Ishikawa (cell line): ENCODE data around the gene NCOA7.

Experiments used
- CEBPB ChIP-seq: IDR thresholded peaks from 2 replicates; pipeline ENCODE4 v1.6.1; 2012
- CREB1 ChIP-seq: IDR thresholded peaks from 2 replicates; pipeline ENCODE4 v1.6.1; 2012; ENCODE audit warnings: low read depth
- EGR1 ChIP-seq: IDR thresholded peaks from 2 replicates; pipeline ENCODE4 v1.6.1; 2012
- EP300 ChIP-seq: IDR thresholded peaks from 2 replicates; pipeline ENCODE4 v1.6.1; 2012; ENCODE audit warnings: borderline replicate concordance
- FOXM1 ChIP-seq: IDR thresholded peaks from 2 replicates; pipeline ENCODE4 v1.6.1; 2012; ENCODE audit warnings: low read depth, borderline replicate concordance
- NFIC ChIP-seq: IDR thresholded peaks from 2 replicates; pipeline ENCODE4 v1.6.1; 2012
- RAD21 ChIP-seq: IDR thresholded peaks from 2 replicates; pipeline ENCODE4 v1.6.1; 2012; ENCODE audit warnings: low read depth
- TAF1 ChIP-seq: IDR thresholded peaks from 2 replicates; pipeline ENCODE4 v1.6.1; 2012; ENCODE audit warnings: low read depth, mild to moderate bottlenecking
- TCF12 ChIP-seq: IDR thresholded peaks from 2 replicates; pipeline ENCODE4 v1.6.1; 2012; ENCODE audit warnings: low read depth
- TEAD4 ChIP-seq: IDR thresholded peaks from 2 replicates; pipeline ENCODE4 v1.6.1; 2012
- USF1 ChIP-seq: IDR thresholded peaks from 2 replicates; pipeline ENCODE4 v1.6.1; 2012
- YY1 ChIP-seq: IDR thresholded peaks from 2 replicates; pipeline ENCODE4 v1.6.1; 2012; ENCODE audit warnings: low read depth
- ZBTB7A ChIP-seq: IDR thresholded peaks from 2 replicates; pipeline ENCODE4 v1.6.1; 2012; ENCODE audit warnings: low read depth
- TF ChIP-seq, protein P1 (sequence below): IDR thresholded peaks from 2 replicates; pipeline ENCODE4 v1.6.1; 2012
- TF ChIP-seq, protein P2 (sequence below): IDR thresholded peaks from 2 replicates; pipeline ENCODE4 v1.6.1; 2012; ENCODE audit warnings: low read depth, mild to moderate bottlenecking

NCOA7 gene

DNA sequence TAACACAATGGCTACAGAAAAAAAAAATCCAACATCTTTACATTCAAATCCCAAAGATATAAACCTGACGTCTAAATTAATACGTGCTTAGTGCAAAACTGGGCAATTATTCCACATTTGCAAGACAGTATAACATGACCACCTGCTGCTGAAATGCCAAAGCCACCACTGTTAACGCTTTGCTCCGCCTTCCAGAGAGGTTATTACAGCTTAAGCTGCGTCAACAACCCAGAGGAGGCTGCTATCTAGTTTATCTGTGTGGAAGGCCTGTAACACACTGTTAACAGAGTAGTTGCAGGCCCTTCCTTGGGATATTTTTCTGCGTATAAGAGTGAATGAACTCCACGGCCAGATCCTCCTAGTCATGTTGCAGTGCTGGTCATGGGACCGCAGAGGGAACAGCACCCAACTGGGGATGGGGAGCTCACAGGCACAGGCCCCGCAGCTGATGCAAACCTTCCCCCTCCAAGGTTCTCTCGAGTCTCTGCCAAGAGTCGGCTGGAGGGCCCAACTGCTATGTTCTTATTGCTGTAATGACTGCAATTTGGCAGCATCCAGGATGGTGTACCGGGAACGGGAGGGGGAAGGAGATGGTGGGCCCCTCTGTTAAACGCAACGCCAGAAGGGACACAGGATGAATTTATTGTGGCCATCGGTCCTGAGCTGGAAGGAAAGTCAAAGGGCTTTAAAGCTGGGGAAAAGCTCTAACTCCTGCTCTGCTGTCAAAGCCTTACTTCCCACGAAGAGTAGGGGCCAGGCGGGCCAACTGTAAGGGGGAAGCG lies 993 bp upstream of the NCOA7 start:
- TF ChIP-seq CREB1 (no peak), FOXM1 (no peak), ZBTB7A (no peak)
- TF ChIP-seq, protein P1, sequence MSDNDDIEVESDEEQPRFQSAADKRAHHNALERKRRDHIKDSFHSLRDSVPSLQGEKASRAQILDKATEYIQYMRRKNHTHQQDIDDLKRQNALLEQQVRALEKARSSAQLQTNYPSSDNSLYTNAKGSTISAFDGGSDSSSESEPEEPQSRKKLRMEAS = no peak

DNA sequence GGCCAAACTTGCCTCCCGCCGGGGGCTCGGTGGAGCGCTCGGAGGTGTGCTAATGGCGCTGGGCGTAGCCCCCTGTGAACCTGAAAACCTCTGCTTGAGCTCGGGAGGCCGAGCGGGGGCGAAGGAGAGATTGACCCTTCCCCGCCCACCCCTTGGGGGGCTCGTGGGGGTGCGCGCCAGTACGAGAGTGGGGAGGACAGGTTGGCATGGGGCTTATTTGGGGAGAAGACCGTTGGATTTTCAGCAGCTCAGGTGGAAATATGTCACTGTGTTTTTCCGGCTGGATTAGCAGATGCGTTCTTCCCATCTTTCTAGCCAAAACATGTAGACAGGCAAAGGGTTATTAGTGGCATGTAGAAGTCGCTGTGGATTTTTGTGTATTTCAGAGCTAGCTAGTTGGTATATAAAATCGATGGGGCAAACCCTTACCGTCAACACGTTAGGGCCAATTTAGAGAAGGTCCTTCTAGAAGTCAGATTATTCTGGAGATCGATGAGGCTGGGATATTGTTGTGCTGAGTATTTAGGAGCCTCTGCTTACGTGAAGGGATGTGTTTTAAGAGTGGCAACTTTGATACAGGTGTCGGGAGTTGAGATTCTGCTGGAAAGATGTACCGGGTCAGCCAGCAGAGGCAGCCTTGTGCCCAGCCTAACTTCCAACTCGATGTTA lies 525 bp downstream of the NCOA7 start:
- TF ChIP-seq ZBTB7A (peak; percentile 58; the same call in 1 of the 2 replicates), RAD21 (peak; percentile 45; the same call in 1 of the 2 replicates), CREB1 (no peak), USF1 (no peak), YY1 (0 out of 2 replicates have a peak, but pooled peaks have one; percentile 28), TEAD4 (no peak), CEBPB (no peak)

DNA sequence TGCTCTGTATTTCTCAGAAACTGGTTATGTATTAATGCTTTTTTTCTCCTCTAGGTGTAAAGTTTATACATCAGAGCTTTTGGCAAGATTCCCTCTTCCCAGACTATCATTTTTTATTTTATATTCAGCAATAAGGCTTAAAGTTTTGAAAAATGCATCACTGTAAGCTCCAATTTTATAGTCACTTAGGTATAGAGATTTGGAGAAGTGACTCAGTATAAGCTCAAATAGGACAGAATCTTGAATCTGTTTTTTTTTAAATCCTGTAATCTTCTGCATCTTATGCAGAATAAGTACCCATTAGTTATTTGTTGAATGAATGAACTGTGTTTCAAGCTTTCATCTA lies 1.0 kb downstream of the NCOA7 start:
- no peak for TF ChIP-seq TEAD4
- TF ChIP-seq USF1 = no peak
- TF ChIP-seq CEBPB = no peak
- TF ChIP-seq FOXM1 = no peak
- TF ChIP-seq ZBTB7A = no peak
- TF ChIP-seq, protein P2, sequence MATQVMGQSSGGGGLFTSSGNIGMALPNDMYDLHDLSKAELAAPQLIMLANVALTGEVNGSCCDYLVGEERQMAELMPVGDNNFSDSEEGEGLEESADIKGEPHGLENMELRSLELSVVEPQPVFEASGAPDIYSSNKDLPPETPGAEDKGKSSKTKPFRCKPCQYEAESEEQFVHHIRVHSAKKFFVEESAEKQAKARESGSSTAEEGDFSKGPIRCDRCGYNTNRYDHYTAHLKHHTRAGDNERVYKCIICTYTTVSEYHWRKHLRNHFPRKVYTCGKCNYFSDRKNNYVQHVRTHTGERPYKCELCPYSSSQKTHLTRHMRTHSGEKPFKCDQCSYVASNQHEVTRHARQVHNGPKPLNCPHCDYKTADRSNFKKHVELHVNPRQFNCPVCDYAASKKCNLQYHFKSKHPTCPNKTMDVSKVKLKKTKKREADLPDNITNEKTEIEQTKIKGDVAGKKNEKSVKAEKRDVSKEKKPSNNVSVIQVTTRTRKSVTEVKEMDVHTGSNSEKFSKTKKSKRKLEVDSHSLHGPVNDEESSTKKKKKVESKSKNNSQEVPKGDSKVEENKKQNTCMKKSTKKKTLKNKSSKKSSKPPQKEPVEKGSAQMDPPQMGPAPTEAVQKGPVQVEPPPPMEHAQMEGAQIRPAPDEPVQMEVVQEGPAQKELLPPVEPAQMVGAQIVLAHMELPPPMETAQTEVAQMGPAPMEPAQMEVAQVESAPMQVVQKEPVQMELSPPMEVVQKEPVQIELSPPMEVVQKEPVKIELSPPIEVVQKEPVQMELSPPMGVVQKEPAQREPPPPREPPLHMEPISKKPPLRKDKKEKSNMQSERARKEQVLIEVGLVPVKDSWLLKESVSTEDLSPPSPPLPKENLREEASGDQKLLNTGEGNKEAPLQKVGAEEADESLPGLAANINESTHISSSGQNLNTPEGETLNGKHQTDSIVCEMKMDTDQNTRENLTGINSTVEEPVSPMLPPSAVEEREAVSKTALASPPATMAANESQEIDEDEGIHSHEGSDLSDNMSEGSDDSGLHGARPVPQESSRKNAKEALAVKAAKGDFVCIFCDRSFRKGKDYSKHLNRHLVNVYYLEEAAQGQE = no peak
- no peak for TF ChIP-seq TAF1
- no peak for TF ChIP-seq NFIC
- no peak for TF ChIP-seq EP300
- TF ChIP-seq RAD21 = no peak
- no peak for TF ChIP-seq CREB1

DNA sequence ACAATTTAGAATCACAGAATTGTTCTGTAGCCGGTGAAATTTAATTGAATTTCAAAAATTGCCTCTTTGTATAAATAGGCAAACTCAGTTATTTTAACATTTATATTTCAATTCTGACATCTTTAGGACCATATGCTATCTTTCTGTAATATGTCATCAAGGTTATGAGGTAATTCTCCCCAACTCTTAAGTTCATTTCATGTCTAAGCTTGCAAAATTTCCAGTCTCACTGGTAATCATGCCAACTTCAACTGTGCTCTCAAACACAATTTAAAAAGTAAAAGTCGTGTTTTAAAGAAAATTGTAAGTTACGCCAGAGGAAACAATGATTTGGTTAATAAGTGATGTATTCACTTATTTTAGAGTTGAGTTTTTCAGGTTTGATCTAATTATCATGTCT lies 1.4 kb downstream of the NCOA7 start:
- no peak for TF ChIP-seq NFIC
- TF ChIP-seq ZBTB7A = no peak
- TF ChIP-seq FOXM1 = no peak
- TF ChIP-seq CREB1 = no peak
- no peak for TF ChIP-seq TEAD4
- TF ChIP-seq YY1 = no peak
- TF ChIP-seq TAF1 = no peak
- TF ChIP-seq TCF12 = no peak
- no peak for TF ChIP-seq EGR1

GRCh38 chr6:125792680-125793079 lies 1.9 kb downstream of the NCOA7 start:
- TF ChIP-seq, protein P1 = no peak
- TF ChIP-seq, protein P2 = no peak
- TF ChIP-seq FOXM1 (no peak), TEAD4 (no peak), USF1 (no peak), EP300 (no peak), TCF12 (no peak), NFIC (no peak), ZBTB7A (no peak), RAD21 (no peak), EGR1 (no peak), TAF1 (no peak), CEBPB (no peak), YY1 (no peak), CREB1 (no peak)

DNA sequence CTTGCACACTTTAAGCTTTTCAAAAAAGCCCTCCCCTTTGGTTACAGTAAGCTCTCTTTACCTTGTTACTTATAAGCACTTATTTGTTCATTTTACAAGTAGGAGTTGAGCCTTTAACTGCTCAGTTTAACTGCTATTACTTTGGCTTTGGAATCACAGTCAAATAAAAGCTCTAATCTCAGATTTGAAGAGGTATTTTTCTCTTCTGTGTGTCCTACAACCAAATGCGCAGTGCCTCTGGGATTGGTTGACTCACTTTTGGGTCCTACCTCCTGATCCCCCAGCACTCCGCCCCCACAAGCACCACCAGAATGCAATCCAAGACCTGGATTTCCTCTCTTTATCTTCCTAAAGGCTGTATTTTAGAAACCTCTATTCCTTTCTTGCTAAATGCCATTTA lies 2.5 kb downstream of the NCOA7 start:
- TF ChIP-seq TCF12 = no peak
